ENCODE results near the gene PTPN23. TPM values are rescaled to one million over a fixed set of nuclear protein-coding genes. Genes with fewer than 3 reads are reported as not detected.

The PTPN23 gene
- total and polyA plus RNA-seq, 2 of the 13 experiments (the other 11 are each of a cell fraction or from before 2014, with no cell fraction given): 2.3 to 3.7 TPM

GRCh38 chr3:47440131-47440530, 59.3 kb downstream of the PTPN23 start (continued):
- TF ChIP-seq ZNF136 (CRISPR knock-in tag; IDR thresholded peaks at IDR 0.05; ENCODE audit: low read depth): no peak
- TF ChIP-seq STAG1 (CRISPR knock-in tag; IDR thresholded peaks at IDR 0.05): peak; percentile 73
- TF ChIP-seq IKZF5 (CRISPR knock-in tag; IDR thresholded peaks at IDR 0.05): no peak
- TF ChIP-seq CEBPZ (IDR thresholded peaks at IDR 0.05; ENCODE audit: low read length): no peak
- TF ChIP-seq, protein P1, sequence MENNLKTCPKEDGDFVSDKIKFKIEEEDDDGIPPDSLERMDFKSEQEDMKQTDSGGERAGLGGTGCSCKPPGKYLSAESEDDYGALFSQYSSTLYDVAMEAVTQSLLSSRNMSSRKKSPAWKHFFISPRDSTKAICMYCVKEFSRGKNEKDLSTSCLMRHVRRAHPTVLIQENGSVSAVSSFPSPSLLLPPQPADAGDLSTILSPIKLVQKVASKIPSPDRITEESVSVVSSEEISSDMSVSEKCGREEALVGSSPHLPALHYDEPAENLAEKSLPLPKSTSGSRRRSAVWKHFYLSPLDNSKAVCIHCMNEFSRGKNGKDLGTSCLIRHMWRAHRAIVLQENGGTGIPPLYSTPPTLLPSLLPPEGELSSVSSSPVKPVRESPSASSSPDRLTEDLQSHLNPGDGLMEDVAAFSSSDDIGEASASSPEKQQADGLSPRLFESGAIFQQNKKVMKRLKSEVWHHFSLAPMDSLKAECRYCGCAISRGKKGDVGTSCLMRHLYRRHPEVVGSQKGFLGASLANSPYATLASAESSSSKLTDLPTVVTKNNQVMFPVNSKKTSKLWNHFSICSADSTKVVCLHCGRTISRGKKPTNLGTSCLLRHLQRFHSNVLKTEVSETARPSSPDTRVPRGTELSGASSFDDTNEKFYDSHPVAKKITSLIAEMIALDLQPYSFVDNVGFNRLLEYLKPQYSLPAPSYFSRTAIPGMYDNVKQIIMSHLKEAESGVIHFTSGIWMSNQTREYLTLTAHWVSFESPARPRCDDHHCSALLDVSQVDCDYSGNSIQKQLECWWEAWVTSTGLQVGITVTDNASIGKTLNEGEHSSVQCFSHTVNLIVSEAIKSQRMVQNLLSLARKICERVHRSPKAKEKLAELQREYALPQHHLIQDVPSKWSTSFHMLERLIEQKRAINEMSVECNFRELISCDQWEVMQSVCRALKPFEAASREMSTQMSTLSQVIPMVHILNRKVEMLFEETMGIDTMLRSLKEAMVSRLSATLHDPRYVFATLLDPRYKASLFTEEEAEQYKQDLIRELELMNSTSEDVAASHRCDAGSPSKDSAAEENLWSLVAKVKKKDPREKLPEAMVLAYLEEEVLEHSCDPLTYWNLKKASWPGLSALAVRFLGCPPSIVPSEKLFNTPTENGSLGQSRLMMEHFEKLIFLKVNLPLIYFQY (CRISPR knock-in tag; IDR thresholded peaks at IDR 0.05; ENCODE audit: borderline replicate concordance): peak; percentile 58; the same call in 1 of the 2 replicates
- TF ChIP-seq ZNF878 (CRISPR knock-in tag; IDR thresholded peaks at IDR 0.05): no peak
- TF ChIP-seq SALL1 (CRISPR knock-in tag; IDR thresholded peaks at IDR 0.05): 0 out of 2 replicates have a peak, but pooled peaks have one; percentile 28
- TF ChIP-seq PHF21A (CRISPR knock-in tag; IDR thresholded peaks at IDR 0.05): no peak
- no peak for TF ChIP-seq AKNA (CRISPR knock-in tag; IDR thresholded peaks at IDR 0.05; ENCODE audit: borderline replicate concordance)
- TF ChIP-seq IRF2 (CRISPR knock-in tag; IDR thresholded peaks at IDR 0.05): peak; percentile 57; the same call in 1 of the 2 replicates
- TF ChIP-seq MXI1 (IDR thresholded peaks at IDR 0.05; ENCODE audit: borderline replicate concordance, low read depth, low read length): 0 out of 3 replicates have a peak, but pooled peaks have one; percentile 27
- no peak for TF ChIP-seq SOX13 (IDR thresholded peaks at IDR 0.05)
- TF ChIP-seq SOX13 (CRISPR knock-in tag; conservative IDR thresholded peaks at IDR 0.05 in 1 of 2, IDR thresholded peaks at IDR 0.05 in 1 of 2): peak in 1 of 2 experiments; percentile 23; a peak in 1 of 4 replicates
- TF ChIP-seq TFDP2 (CRISPR knock-in tag; IDR thresholded peaks at IDR 0.05): no peak
- TF ChIP-seq ZNF230 (CRISPR knock-in tag; IDR thresholded peaks at IDR 0.05): no peak

Data from HepG2 (cell line).